GM19395 (cell line): ENCODE results near the gene SLC1A3.
"Not testable (repeated sequence)": the region's sequence is repeated elsewhere in the genome, so short reads cannot be mapped to it uniquely, and the experiment has no call there.

Experiments
- ATAC-seq: cut with Tn5 transposase; IDR thresholded peaks from one replicate; pipeline ENCODE4 v1.9.1; 2021; ENCODE audit warnings: mild to moderate bottlenecking, moderate library complexity; ENCODE audit not compliant: unreplicated experiment

SLC1A3 gene

DNA sequence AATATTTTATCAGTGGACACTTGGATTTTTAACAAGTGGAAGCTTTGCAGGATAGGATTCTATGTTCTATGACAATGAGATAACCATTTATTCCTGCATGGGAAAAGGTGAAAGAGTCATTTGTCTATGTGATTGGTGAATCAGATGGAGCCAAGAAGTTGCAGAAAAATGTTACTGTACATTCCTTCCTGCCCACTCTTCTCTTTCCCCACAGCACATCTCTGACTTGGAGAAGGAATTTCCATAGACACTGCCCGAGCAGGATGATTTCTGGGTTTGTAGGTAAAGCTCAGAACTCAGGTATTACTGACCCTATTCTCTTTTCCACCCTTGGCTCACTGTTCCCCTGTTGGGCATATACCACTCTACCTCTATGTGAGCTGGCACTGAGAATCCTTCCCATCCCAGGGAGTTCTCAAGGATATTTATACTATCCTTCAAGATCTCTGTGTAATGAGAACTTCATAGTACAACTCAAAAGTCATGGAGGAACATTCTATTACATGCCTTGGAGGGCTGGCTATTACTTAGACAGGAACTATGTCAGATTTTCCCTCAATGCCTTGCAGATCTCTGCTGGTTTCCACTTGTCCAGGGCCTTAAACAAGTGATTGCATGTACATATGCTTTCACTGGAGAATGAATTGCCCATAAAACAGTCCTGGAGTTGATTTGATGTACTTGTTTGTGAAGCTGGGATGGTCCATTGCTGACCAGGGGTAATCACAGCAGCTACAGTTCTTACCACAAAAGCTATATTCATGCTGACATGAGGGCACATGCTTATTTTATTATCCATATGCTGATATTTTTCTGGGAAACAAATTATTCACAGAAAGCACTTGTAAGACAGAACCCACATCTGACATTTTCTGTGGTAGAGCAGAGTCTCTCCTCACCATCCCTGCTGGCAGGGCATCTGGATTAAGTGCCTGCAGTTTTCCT is 24.1 kb downstream of the SLC1A3 start:
- no peak for ATAC-seq

DNA sequence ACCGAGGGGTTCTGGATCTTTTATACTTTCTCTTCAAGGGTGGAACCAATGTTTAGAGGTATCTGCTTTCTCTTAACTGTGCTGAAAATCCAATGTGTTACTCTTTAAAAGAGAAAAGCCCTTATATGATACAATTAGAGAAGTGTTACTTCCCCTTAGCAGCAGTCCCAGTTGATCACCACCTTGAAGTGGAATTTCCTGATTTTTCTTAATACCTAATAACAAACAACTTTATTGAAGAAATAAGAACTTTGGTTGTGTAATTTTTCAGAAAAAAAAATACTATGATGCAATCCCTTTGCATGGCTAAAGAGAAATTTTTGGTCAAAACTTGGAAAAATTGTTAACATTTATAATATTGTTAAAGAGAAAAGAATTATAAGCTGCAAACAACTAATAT is 24.7 kb downstream of the SLC1A3 start:
- ATAC-seq, result no peak

DNA sequence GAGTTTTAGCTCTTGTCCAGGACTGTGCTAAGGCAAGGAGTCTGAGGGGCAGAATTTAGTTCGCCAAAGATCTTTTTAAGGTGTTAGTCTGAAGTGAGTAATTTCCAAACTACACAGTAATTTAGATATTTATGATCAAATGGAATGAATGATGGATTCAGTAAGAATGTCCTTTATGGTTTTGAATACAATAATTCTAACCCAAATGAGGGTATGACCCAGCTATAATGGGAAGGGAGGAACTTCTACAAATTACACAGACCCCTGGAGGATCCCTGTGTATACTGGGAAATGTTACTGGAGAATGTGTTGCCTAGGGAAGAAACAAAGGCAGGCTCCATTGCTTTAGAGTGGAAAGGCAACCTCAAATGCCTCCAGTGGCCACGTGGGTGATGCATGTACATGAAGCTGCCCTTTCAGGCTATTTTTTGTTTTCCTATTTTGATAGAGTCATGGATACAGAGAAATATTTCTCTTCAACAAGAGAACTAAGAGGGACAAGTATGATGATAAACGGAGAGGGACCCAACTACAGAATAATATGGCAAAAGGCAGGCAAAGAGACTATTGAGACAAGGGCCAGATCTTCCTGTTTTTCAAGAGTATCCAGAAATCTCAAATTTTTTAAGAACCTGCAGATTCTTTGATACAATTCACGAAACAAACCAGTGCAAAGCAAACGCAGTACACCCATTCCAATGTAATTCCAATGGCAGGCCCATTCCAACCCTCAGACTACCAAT is 25.4 kb downstream of the SLC1A3 start:
- ATAC-seq, result no peak

DNA sequence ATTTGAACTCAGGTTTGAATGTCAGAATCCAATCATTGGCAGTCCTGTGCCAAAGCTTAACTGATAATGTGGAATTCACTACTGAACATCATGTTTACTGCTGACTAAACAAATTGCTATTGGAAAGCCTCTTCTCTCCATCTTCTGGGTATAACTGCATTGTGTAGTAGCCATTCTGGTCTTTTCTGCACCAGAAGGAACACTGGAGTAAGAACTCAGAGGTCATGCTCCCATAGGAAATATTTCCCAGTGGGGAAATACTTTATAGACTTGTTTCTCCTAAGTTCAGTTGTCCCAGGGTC is 25.9 kb downstream of the SLC1A3 start:
- no peak for ATAC-seq

DNA sequence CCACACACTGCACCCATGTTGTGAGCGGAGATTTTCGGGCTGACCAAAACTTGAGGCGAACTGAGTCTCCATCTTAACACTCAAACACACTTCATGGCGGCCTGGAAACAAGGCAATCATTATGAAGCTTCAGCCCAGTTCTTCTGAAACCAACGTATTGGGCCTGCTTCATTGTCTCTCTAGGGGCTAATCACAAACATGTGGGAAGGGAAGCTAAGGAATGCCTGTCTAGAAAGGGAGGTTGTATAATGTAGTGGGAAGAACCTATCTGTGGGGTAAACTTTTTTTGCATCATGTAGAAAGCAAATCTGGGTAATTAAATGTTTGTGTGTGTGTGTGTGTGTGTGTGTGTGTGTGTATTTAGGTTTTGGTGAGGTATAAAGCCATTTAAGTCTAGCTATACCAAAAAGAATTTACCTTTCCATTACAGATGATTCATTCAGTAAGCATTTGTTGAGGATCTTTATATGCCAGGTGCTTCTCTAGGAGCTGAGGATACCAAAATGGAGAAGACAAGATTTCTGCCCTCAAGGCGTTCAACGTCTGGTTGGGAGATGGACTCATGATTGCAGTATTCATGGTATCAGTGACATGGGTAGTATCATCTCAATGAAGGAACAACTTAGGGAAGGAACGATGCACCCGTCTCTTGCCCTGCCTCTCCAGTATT is 29.4 kb downstream of the SLC1A3 start:
- no peak for ATAC-seq

DNA sequence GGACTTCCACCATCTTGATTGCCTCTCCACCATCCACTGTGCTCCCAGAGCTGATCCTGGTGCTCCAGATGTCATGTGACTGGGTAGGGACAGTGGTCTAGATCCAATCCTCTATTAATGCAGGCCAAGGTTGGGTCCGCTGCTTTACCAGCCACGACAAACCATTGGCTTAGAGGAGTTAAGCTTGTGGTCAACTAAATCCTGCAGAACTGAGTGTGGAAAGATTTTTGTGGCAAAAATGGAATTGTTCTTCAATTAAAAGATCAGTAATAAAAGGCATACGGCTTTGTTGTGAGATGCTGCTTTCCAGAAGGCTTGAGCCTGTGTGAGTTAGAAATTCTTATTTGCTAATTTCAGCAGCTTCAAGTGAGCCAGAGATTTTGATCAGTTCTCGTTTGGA is 30.7 kb downstream of the SLC1A3 start:
- ATAC-seq, result no peak

DNA sequence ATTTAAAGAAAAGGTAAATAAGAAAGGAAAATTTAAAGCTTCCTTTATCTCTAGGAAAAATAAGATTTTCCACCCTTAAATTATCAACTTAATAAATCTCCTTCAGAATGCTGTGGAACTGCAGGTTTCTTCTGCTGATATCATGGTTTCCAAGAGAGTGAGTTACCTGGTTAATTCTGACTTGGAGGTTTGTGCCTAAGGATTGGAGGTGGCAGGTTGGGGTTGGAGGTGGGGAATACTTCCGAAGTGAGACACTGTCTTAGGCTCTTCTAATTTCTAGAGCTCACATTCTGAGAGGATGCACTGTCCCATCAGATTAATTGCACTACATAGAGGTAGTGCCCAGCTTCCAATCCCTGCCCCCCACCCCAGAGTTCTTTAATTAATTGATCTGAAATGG is 31.1 kb downstream of the SLC1A3 start:
- ATAC-seq, result no peak

DNA sequence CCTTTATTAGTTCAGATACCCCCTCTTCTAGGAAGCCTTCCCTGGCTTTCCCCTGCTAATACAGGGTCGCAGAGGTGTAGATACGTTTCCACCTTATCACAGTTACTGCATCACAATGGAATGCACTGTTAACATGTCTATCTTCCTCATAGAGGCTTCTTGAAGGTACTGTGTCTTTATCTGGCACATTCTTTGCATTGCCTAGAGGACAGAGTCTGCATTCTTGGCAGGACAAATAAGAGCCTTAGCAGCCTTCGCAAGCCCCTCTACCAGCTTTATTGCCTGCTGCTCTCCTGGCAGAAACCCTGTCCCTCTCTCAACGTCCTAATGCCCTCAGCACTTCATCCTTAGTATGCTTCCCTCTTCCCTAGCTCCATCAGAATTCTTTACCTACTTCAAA is 31.6 kb downstream of the SLC1A3 start:
- no peak for ATAC-seq

DNA sequence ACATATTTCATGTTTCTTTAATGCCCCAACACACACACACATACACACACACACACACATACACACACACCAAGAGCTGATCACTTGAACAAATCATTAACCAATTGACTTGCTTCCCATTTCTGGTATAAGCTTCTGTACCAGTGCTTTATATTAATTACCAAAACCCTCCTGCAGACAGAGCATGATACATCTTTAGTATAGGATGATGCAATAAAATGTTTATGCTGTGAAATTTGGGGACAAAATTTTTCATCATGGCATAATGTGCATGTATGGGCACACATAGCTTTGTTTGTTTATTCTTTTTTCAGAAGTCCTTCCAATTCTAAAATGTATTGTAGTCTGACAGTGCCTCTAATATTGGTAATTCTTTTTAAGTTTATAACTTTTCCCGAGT is 34.5 kb downstream of the SLC1A3 start:
- ATAC-seq, result no peak

DNA sequence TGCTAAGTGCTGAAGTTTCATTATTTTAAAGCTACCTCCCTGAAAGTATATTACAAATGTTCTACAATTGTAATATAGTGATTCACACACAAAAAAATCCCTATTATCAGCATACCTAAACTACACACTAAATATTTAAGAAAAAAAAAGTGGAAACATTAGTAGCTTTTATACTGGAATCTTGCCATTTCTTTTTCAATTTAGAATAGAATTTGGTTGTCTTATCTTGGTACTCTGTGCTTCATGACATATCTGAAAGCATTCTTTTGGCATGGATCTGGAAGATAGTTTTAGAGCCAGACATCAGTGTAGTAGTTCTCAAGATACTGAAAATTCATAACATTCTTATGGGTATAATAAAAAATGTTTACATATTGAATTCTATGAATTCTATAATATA is 35.0 kb downstream of the SLC1A3 start:
- ATAC-seq, result no peak

DNA sequence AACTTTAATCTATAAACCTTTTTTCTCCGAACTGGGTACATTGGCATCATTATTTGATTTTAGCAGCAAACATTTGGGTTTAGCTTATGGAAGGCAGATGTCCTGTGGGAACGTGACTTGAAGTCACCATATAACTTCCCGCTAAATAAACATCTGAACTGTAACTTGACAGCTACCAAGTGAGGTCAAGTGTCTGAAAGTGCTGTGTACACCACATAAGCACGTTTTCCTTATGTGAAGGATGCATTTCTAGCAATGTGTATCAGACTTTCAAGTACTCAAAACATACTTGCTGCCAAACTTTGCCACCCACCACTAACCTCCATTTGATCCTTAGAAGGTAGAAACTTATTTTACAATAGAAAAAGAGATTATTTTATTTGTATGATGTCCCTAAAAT is 35.7 kb downstream of the SLC1A3 start:
- ATAC-seq, result no peak

DNA sequence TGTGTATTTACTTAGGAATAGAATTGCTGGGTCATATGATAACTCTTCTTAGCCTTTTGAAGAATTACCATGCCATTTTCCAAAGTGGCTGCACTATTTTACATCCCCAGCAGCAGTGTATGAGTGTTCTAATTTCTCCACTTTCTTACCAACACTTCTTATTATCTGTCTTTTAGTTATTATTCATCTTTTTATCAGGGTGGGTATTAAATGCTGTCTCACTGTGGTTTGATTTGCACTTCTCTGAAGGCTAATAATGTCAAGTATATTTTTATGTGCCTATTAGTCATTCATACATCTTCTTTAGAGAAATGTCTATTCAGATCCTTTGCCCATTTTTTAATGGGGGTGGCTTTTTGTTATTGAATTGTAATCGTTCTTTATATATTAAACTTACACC is 36.8 kb downstream of the SLC1A3 start:
- ATAC-seq, result no peak

DNA sequence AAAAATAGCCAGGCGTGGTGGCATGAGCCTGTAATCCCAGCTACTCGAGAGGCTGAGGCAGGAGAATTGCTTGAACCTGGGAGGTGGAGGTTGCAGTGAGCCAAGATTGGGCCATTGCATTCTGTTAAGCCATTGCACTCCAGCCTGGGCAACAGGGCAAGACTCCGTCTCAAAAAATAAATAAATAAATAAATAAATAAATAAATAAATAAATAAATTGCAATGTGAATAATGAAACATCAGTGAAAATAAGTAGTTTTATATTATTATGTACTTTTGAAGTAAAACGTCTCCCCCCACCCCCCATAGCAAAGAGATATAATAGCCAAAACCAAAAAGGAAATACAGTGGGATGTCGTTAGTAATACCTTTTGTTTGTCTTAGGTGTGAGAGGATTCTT is 37.4 kb downstream of the SLC1A3 start:
- not testable (repeated sequence) for ATAC-seq

DNA sequence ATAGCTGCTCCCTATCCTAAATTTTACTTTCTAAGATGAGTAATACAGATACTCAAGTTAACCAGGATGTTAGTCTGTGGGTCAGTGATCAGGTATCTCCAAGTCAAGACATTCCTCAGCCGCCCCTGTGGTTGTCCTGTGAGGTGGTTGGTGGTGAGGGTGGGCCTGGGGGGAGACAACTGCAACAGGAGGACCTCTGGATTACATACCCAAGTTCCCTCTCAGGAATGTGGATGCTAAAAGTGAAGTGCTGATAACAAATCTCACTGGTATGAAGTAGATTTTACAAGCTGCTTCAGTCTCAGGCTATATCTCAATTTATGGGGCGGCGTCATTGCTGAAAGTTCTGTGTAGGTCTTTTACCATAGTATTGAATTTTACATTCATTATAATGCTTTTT is 38.3 kb downstream of the SLC1A3 start:
- no peak for ATAC-seq

DNA sequence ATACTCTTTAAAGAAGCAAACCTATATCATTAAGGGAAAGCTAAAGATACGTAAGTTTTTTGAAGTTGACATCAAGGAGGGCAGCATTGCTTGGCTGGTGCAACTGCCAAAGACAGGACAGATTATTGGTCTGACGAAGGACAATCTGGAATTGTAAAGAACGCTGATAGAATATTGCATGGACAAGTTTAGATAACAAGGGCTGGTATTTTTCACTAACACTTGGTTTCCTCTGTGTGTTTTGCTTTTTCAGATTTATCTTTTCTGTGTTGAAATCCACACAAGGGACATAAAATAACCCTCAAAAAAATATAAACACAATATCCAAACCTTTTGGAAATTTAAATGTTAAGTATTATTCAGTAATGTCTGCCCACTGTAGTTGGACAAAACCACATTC is 39.7 kb downstream of the SLC1A3 start:
- no peak for ATAC-seq

DNA sequence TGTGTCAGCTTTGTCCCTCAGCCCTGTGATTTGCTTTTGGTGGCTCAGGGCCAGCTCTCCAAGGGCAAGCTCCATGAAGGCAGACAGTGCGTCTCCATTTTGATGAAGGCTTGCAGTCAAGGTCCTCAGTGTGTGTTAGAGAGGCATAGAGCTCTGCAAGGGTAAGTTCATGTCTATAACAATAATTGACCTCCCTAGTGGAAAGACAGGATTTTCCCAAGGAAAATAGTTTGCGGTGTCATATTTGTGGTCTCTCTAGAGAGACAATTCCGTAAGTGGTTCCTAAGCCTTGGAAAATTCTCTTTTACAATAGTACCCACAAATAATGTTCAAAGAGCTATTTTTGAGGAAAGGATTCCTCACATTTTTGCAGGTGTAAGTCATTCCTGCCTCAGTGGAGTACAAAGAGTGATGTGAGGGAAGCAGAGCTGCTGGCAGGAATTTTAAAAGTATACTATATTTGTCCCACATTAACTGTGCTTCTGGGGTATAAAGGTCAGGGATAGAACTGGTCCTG is 40.2 kb downstream of the SLC1A3 start:
- no peak for ATAC-seq

DNA sequence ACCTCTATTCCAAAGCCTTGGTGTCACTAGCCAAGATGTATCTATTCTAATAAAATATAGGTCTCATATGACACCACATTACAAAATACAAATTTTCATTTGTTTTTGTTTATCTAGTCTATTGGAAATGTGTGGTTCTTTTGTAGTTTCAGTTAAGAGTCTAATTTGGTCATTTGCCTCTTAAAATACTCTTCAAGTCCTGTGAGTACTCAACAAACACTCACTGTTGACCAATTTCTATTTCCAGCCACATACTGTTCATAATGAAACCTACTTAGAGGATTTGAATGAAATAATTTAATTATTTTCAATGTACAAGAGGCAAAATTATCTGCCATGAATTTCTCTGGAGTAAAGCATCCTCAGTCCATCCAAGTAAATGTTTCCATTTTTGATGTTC is 40.6 kb downstream of the SLC1A3 start:
- no peak for ATAC-seq

DNA sequence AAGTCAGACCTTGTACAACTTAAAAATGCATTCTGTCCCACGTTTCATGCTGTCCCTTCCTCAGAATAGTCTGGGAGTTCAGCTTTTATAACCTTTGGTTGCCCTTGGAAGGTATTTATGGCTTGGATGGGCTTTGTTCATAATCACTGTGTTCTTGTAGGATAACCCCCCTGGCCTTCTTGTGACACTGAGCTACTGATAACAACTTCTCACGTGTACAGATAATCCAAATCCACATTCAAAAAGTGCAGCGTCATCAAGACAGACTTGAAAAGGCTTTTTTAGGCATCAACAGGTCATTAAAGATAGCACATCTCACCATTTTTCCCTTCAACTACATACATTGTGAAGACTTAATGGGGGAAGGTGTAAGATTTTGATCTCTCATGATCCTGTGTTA is 42.0 kb downstream of the SLC1A3 start:
- no peak for ATAC-seq

DNA sequence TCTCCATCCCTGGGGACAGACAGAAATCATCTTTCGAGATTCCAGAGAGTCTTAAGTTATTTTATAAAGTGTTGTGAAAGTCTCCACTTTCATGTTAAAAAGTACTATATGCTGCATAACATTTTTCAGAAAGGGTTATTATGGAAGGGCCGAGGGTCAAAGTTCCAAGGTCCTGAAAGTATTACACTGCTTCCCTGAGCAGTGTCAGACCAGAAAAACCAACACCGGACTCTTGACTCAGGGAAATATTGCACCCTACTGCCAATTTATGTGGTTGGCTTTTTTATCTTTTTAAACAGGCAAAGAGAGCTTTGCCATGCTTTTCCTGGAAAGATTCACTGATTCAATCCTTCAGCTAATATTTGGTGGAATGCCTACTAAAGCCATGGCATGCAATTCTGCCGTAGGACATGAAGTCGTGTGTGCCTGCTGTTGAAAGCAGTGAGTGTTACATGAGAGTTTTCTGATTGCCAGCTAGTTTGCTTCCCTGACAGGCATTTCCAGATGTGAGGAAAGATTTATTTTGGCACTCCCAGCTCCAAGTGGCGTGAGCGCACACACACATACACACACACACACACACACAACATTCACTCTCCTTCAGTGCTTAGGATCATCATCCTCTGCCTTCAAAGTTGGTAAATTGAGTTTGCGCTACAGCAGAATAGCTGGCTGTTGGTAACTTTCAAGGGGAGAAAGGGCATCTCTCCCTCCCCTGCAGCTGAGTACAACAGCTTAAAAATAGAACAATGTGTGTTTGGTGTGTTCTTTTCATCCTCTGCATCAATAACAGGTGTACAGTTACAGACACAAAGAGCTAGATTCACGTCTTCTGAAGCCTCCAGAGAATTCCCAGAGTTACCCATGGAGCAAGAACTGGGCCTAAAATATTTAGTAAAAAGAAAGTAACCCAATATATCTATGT is 45.6 kb downstream of the SLC1A3 start:
- no peak for ATAC-seq

DNA sequence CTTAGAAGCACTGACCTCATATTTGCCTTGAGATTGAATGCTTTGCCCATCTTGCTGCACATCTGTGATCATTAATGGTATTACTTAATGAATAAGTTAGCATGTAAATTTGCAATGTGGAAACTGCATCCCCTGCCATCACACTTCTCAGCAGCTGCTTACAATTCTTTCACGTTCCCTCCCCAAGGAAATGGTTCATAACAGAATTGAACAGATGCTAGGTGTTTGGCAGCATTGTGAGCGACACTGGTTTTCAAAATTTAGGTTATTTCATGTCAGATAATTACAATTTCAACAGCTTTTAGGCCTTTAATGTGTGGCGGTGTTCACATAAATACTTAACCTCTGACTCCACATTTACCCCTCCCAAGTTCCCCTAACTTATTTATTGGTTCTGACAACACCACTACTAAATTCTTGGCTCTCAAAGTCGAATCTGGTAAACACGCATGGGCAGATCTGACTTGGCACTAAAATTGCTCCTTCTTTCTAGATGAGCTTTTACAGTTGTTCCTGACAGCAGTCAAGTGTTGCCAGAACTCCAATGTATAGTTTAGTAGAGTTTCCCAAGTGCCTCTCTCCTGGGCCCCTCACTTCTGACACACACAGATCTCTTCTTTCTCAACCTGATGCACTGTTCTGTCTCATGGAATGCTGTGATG is 46.8 kb downstream of the SLC1A3 start:
- ATAC-seq, result no peak
